GM23338 (cell line): ENCODE results near the gene RNF2. TPM values are rescaled to one million over a fixed set of nuclear protein-coding genes. Genes with fewer than 3 reads are reported as not detected.
A peak's percentile ranks its signal among the peaks of the same experiment; 100 is the strongest.

Experiments
- ATAC-seq: fragments of 200-7000 bp; cut with Tn5 transposase; 3 replicates; pipeline ENCODE4 v1.9.1; 2020
- DNase-seq: peaks from one replicate; pipeline ENCODE4 v3.0.0-alpha.2; 2015; ENCODE audit warnings: low spot score
- H2AFZ ChIP-seq: fragments of 200-600 bp; sonication (generic); 2 replicates; pipeline ENCODE4 v1.8.0; 2016; ENCODE audit warnings: antibody characterized with exemption, mild to moderate bottlenecking, moderate library complexity
- H3F3A ChIP-seq: fragments of 200-600 bp; sonication (generic); replicated peaks from 2 replicates; pipeline ENCODE4 v1.8.0; 2017; ENCODE audit warnings: antibody characterized with exemption, mixed run types, low read depth
- H3K27ac ChIP-seq: fragments of 200-600 bp; sonication (generic); 2 replicates; pipeline ENCODE4 v1.6.1; 2016; ENCODE audit warnings: low read depth
- H3K27me3 ChIP-seq: fragments of 200-600 bp; sonication (generic); 2 replicates; pipeline ENCODE4 v1.8.0; 2016; ENCODE audit warnings: mild to moderate bottlenecking, mixed run types, moderate library complexity; ENCODE audit not compliant: insufficient read depth
- H3K36me3 ChIP-seq: fragments of 200-600 bp; sonication (generic); 2 replicates; pipeline ENCODE4 v1.8.0; 2016; ENCODE audit warnings: mild to moderate bottlenecking; ENCODE audit not compliant: insufficient read depth
- H3K4me1 ChIP-seq: fragments of 200-600 bp; sonication (generic); 2 replicates; pipeline ENCODE4 v1.8.0; 2016; ENCODE audit warnings: mild to moderate bottlenecking, moderate library complexity; ENCODE audit not compliant: insufficient read depth
- H3K4me2 ChIP-seq: fragments of 200-600 bp; sonication (generic); 2 replicates; pipeline ENCODE4 v1.7.1; 2017; ENCODE audit warnings: mixed run types
- H3K4me3 ChIP-seq: fragments of 200-600 bp; sonication (generic); 2 replicates; pipeline ENCODE4 v1.6.1; 2016; ENCODE audit warnings: mixed run types
- H3K79me2 ChIP-seq: fragments of 200-600 bp; sonication (generic); replicated peaks from 2 replicates; pipeline ENCODE4 v1.8.0; 2017; ENCODE audit warnings: mild to moderate bottlenecking; ENCODE audit not compliant: insufficient read depth
- H3K9me2 ChIP-seq: fragments of 200-600 bp; sonication (generic); 2 replicates; pipeline ENCODE4 v1.8.0; 2017; ENCODE audit not compliant: insufficient read depth
- H4K20me1 ChIP-seq: fragments of 200-600 bp; sonication (generic); replicated peaks from 2 replicates; pipeline ENCODE4 v1.8.0; 2017; ENCODE audit warnings: mild to moderate bottlenecking; ENCODE audit not compliant: insufficient read depth
- H3K27ac Mint-ChIP-seq: 2 replicates; pipeline ENCODE4 v1.8.0; 2020; ENCODE audit warnings: inconsistent platforms, mild to moderate bottlenecking, moderate library complexity, mixed read lengths
- H3K27me3 Mint-ChIP-seq: 3 replicates; pipeline ENCODE4 v1.8.0; 2022; ENCODE audit warnings: low read depth, mild to moderate bottlenecking, moderate library complexity, mixed read lengths, inconsistent platforms; ENCODE audit not compliant: insufficient read depth, poor library complexity
- H3K36me3 Mint-ChIP-seq: 3 replicates; pipeline ENCODE4 v1.8.0; 2021; ENCODE audit warnings: low read depth, mild to moderate bottlenecking, inconsistent platforms, moderate library complexity, mixed read lengths
- H3K4me1 Mint-ChIP-seq: 3 replicates; pipeline ENCODE4 v1.8.0; 2020; ENCODE audit warnings: mild to moderate bottlenecking, inconsistent platforms, mixed read lengths
- H3K4me3 Mint-ChIP-seq: 3 replicates; pipeline ENCODE4 v1.8.0; 2021; ENCODE audit warnings: moderate library complexity, mild to moderate bottlenecking, inconsistent platforms, mixed read lengths
- H3K9me3 Mint-ChIP-seq: 3 replicates; pipeline ENCODE4 v1.8.0; 2020; ENCODE audit warnings: moderate library complexity, mild to moderate bottlenecking, inconsistent platforms, mixed read lengths
- CREB1 ChIP-seq: fragments of 250-450 bp; sonication (Bioruptor Pico); IDR thresholded peaks from 2 replicates; pipeline ENCODE4 v1.5.0; 2020; ENCODE audit warnings: low read depth, mild to moderate bottlenecking, moderate library complexity
- EZH2 ChIP-seq: fragments of 200-600 bp; sonication (generic); IDR thresholded peaks from one replicate; pipeline ENCODE4 v1.8.0; 2017; ENCODE audit warnings: antibody characterized with exemption, mild to moderate bottlenecking, low read depth; ENCODE audit not compliant: unreplicated experiment
- EZH2phosphoT487 ChIP-seq: fragments of 200-600 bp; sonication (generic); IDR thresholded peaks from one replicate; pipeline ENCODE4 v1.8.1; 2018; ENCODE audit warnings: antibody characterized with exemption; ENCODE audit not compliant: unreplicated experiment
- JUNB ChIP-seq: IDR thresholded peaks from one replicate; pipeline ENCODE4 v1.6.1; 2016; ENCODE audit warnings: antibody characterized with exemption; ENCODE audit not compliant: unreplicated experiment
- NANOG ChIP-seq: IDR thresholded peaks from 2 replicates; pipeline ENCODE4 v1.6.1; 2016; ENCODE audit warnings: antibody characterized with exemption, borderline replicate concordance
- POLR2AphosphoS5 ChIP-seq: IDR thresholded peaks from 2 replicates; pipeline ENCODE4 v1.6.1; 2016; ENCODE audit warnings: antibody characterized with exemption, low read depth
- REST ChIP-seq: IDR thresholded peaks from one replicate; pipeline ENCODE4 v1.6.1; 2018; ENCODE audit warnings: antibody characterized with exemption; ENCODE audit not compliant: unreplicated experiment
- STAT1 ChIP-seq: IDR thresholded peaks from one replicate; pipeline ENCODE4 v1.6.1; 2016; ENCODE audit warnings: antibody characterized with exemption; ENCODE audit not compliant: unreplicated experiment
- ZNF114 ChIP-seq: fragments of 250-450 bp; sonication (Bioruptor Pico); IDR thresholded peaks from 2 replicates; pipeline ENCODE4 v1.5.0; 2020; ENCODE audit warnings: mild to moderate bottlenecking, moderate library complexity
- ZNF331 ChIP-seq: fragments of 250-450 bp; sonication (Bioruptor Pico); IDR thresholded peaks from 2 replicates; pipeline ENCODE4 v1.5.0; 2020; ENCODE audit warnings: low read depth, mild to moderate bottlenecking, moderate library complexity
- polyA plus RNA-seq: library from polyadenylated mRNA; unstranded; fragments of >200 nt; fragmentation: Nextera tagmentation; extraction: Ambion mirVana; gene quantifications from 2 replicates; pipeline ENCODE4 v1.2.1, GENCODE V29; 2016
- total RNA-seq: library from RNA; depleted of rRNA; stranded (reverse); fragments of >200 nt; shearing (Covaris generic); gene quantifications from 2 replicates; pipeline ENCODE4 v1.2.3, GENCODE V29; 2014
- TF ChIP-seq, protein P1 (sequence below): IDR thresholded peaks from 2 replicates; pipeline ENCODE4 v1.6.1; 2016; ENCODE audit warnings: antibody characterized with exemption
- TF ChIP-seq, protein P2 (sequence below), 2 experiments: fragments of 200-600 bp in 1 of 2; sonication (generic) in 1 of 2; conservative IDR thresholded peaks; 2 replicates each; pipeline versions ENCODE4 v1.5.1 to v1.6.1; 2016 to 2017; ENCODE audit warnings: antibody characterized with exemption in 2 of 2, low read depth in 2 of 2, mild to moderate bottlenecking in 2 of 2, moderate library complexity in 1 of 2

RNF2 gene
- total and polyA plus RNA-seq, 2 experiments from 2014 or later, result 33.3 to 51.4 TPM

GRCh38 chr1:185015631-185016030, 29.7 kb upstream of the RNF2 start:
- Histone ChIP-seq H4K20me1 (no peaks in the 10 kb centered on the region), H2AFZ (0 out of 2 replicates have a peak overlapping the region, but pooled peaks have one; percentile 3), H3F3A (no peaks in the 10 kb centered on the region), H3K27me3 (no peaks in the 10 kb centered on the region), H3K79me2 (no peaks in the 10 kb centered on the region), H3K27ac (no peak overlapping the region), H3K36me3 (no peaks in the 10 kb centered on the region), H3K9me2 (peaks cover 4% of the 10 kb centered on the region; the same call in 1 of the 2 replicates), H3K4me2 (no peak overlapping the region), H3K4me1 (no peaks in the 10 kb centered on the region), H3K4me3 (no peak overlapping the region)
- Mint-ChIP-seq H3K4me3 (no peak overlapping the region), H3K4me1 (peaks cover 8% of the 10 kb centered on the region), H3K27me3 (no peaks in the 10 kb centered on the region), H3K36me3 (no peaks in the 10 kb centered on the region), H3K9me3 (no peaks in the 10 kb centered on the region; the same call in 2 of the 3 replicates), H3K27ac (no peak overlapping the region)
- TF ChIP-seq ZNF331 (CRISPR knock-in tag) (no peak), EZH2phosphoT487 (no peak), CREB1 (CRISPR knock-in tag) (no peak), EZH2 (no peak), POLR2AphosphoS5 (no peak), STAT1 (no peak), REST (no peak), JUNB (no peak), NANOG (no peak), ZNF114 (CRISPR knock-in tag) (no peak)
- TF ChIP-seq, protein P1, sequence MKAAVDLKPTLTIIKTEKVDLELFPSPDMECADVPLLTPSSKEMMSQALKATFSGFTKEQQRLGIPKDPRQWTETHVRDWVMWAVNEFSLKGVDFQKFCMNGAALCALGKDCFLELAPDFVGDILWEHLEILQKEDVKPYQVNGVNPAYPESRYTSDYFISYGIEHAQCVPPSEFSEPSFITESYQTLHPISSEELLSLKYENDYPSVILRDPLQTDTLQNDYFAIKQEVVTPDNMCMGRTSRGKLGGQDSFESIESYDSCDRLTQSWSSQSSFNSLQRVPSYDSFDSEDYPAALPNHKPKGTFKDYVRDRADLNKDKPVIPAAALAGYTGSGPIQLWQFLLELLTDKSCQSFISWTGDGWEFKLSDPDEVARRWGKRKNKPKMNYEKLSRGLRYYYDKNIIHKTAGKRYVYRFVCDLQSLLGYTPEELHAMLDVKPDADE, result no peak
- TF ChIP-seq, protein P2, sequence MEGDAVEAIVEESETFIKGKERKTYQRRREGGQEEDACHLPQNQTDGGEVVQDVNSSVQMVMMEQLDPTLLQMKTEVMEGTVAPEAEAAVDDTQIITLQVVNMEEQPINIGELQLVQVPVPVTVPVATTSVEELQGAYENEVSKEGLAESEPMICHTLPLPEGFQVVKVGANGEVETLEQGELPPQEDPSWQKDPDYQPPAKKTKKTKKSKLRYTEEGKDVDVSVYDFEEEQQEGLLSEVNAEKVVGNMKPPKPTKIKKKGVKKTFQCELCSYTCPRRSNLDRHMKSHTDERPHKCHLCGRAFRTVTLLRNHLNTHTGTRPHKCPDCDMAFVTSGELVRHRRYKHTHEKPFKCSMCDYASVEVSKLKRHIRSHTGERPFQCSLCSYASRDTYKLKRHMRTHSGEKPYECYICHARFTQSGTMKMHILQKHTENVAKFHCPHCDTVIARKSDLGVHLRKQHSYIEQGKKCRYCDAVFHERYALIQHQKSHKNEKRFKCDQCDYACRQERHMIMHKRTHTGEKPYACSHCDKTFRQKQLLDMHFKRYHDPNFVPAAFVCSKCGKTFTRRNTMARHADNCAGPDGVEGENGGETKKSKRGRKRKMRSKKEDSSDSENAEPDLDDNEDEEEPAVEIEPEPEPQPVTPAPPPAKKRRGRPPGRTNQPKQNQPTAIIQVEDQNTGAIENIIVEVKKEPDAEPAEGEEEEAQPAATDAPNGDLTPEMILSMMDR (conservative IDR thresholded peaks at IDR 0.05; ENCODE audit: low read depth in 2 of 2), result no peak
- ATAC-seq (no peak), DNase-seq (no peak)
